Measurements from ENCODE around the gene LPP. TPM values are rescaled to one million over a fixed set of nuclear protein-coding genes. Genes with fewer than 3 reads are reported as not detected.

Gene LPP
- total and polyA plus RNA-seq, 10 of the 15 experiments (the other 5 are each of a cell fraction or from before 2014, with no cell fraction given) = under 0.01 to 0.62 (median 0.03) TPM

- no peaks in the 10 kb centered on the region for H3K36me3 ChIP-seq (ENCODE audit: control insufficient read depth in 2 of 2, insufficient read depth in 2 of 2, low read length in 1 of 2)
- peaks cover 2 to 4% of the 10 kb centered on the region in 2 experiments; a peak in 2 of 4 replicates for H3K27me3 ChIP-seq (replicated peaks in 1 of 2; ENCODE audit: control insufficient read depth in 2 of 2, insufficient read depth in 2 of 2, low read length in 1 of 2)
- BruUV-seq (replicated peaks) = no TSS peak
- TF ChIP-seq ZBTB4 (CRISPR knock-in tag; IDR thresholded peaks at IDR 0.05) (no peak), BCL3 (IDR thresholded peaks at IDR 0.05; ENCODE audit: borderline replicate concordance, insufficient read depth, low read depth, low read length, poor library complexity, severe bottlenecking) (peak; percentile 62)
- 72% methylated on average over 5 of the region's 5 CpGs for WGBS (ENCODE audit: insufficient coverage, insufficient replicate concordance, low lambda C conversion rate, missing lambda C conversion rate)
- intact Hi-C loops (cut with micrococcal nuclease; ENCODE audit: unreplicated experiment) (no loop called here), in situ Hi-C loops (cut with MboI) (no loop called here)
- H3K4me1 ChIP-seq (ENCODE audit: control insufficient read depth, insufficient read depth, low read length) = peaks cover 5% of the 10 kb centered on the region
- no peaks in the 10 kb centered on the region; the same call in 2 of the 3 replicates for H3K9me3 ChIP-seq (replicated peaks; ENCODE audit: control insufficient read depth, insufficient read depth, low read length)
- CTCF ChIA-PET = interaction anchor here (1.6 kb wide), 1 partner anchor 957 kb away, joined by 3 read pairs; no protein-coding TSS in a partner anchor
- H3K4me2 ChIP-seq (ENCODE audit: control insufficient read depth, insufficient read depth) = no peak overlapping the region
- RAD21 ChIA-PET (ENCODE audit: unreplicated experiment) = no interaction called here
- FAIRE-seq (no peak), DNase-seq (ENCODE audit: low read depth, low spot score) (no peak), ATAC-seq (no peak)
- SMC1A ChIA-PET (ENCODE audit: uncharacterized antibody, unreplicated experiment) = interaction anchor here (0.8 kb wide), 1 partner anchor 260 kb away, joined by 4 read pairs; no protein-coding TSS in a partner anchor
- no peak overlapping the region for H3K4me3 ChIP-seq
- H4K20me1 ChIP-seq (ENCODE audit: control insufficient read depth, insufficient read depth) = no peaks in the 10 kb centered on the region
- H2AFZ ChIP-seq (ENCODE audit: control insufficient read depth, low read depth, low read length) = no peak overlapping the region
- no peak overlapping the region for H3K27ac ChIP-seq (ENCODE audit: control insufficient read depth, insufficient read depth)
- no peaks in the 10 kb centered on the region for H3K79me2 ChIP-seq (ENCODE audit: control insufficient read depth, insufficient read depth, low read length)
- POLR2A ChIA-PET = no interaction called here
- no peak overlapping the region for H3K9ac ChIP-seq (ENCODE audit: control insufficient read depth, insufficient read depth, low read length)
Observed at GRCh38 chr3:188695241-188695640, 541.3 kb downstream of the LPP start.

All from GM12878 (cell line).